Kidney (tissue), 14 donors: ENCODE results near the gene JCAD. TPM values are rescaled to one million over a fixed set of nuclear protein-coding genes. Genes with fewer than 3 reads are reported as not detected.

Experiments used
- DNase-seq, 5 donors: peaks; one replicate each; pipeline ENCODE4 v3.0.0-alpha.2; 2013 to 2020
- FAIRE-seq: peaks from 2 replicates; lab custom pipeline; 2012; peaks lifted over from hg19 to GRCh38; lab: Jason Lieb, UNC
- H3K27ac ChIP-seq, 2 donors: one replicate each; pipeline ENCODE4 v1.7.0; 2013; ENCODE audit warnings: low read depth in 2 of 2, low read length in 2 of 2, inconsistent platforms in 1 of 2
- H3K27me3 ChIP-seq: one replicate; pipeline ENCODE4 v1.7.1; 2013; ENCODE audit warnings: low read length, inconsistent platforms; ENCODE audit not compliant: control insufficient read depth, insufficient read depth
- H3K36me3 ChIP-seq, 3 donors: one replicate each; pipeline versions ENCODE4 v1.7.0 to v1.7.1; 2013; ENCODE audit warnings: low read length in 3 of 3, control low read depth in 1 of 3, inconsistent platforms in 1 of 3; ENCODE audit not compliant: insufficient read depth in 3 of 3, control insufficient read depth in 2 of 3
- H3K4me1 ChIP-seq, 3 donors: one replicate each; pipeline versions ENCODE4 v1.7.0 to v1.7.1; 2013; ENCODE audit warnings: low read length in 3 of 3, inconsistent platforms in 1 of 3, low read depth in 1 of 3; ENCODE audit not compliant: control insufficient read depth in 2 of 3, insufficient read depth in 2 of 3
- H3K4me3 ChIP-seq, 3 donors: one replicate each; pipeline versions ENCODE4 v1.7.0 to v1.8.1; 2013; ENCODE audit warnings: low read length in 3 of 3, control low read depth in 1 of 3, inconsistent platforms in 1 of 3
- H3K9ac ChIP-seq, 3 donors: one replicate each; pipeline versions ENCODE4 v1.7.0 to v1.7.1; 2013; ENCODE audit warnings: low read length in 3 of 3, control low read depth in 1 of 3, inconsistent platforms in 1 of 3
- H3K9me3 ChIP-seq, 3 donors: one replicate each; pipeline versions ENCODE4 v1.7.0 to v1.7.1; 2013; ENCODE audit warnings: low read length in 3 of 3, control low read depth in 1 of 3, inconsistent platforms in 1 of 3; ENCODE audit not compliant: control insufficient read depth in 2 of 3, insufficient read depth in 1 of 3
- CTCF ChIP-seq: IDR thresholded peaks from 3 replicates; pipeline ENCODE4 v1.5.1; 2012; ENCODE audit warnings: mild to moderate bottlenecking, moderate library complexity, borderline replicate concordance; ENCODE audit not compliant: insufficient read depth; ENCODE audit errors: extremely low read depth
- intact Hi-C: fragments of 100-400 bp; cut with DNase I; formaldehyde crosslinking; loops from one replicate; pipeline ENCODE4 v1.11.1; 2022
- polyA plus RNA-seq: library from polyadenylated mRNA; stranded (reverse); fragments of 350-450 nt; fragmentation: Illumina TruSeq; extraction: RNeasy Lipid Tissue Mini Kit (QIAGEN cat#74804); gene quantifications from one replicate; pipeline ENCODE4 v1.2.3, GENCODE V29; 2014; ENCODE audit warnings: low read depth, low replicate concordance; ENCODE audit not compliant: insufficient read depth
- total RNA-seq: library from RNA; stranded (reverse); fragmentation: NEBNext Ultra II Directional; extraction: Animal tissue kit (Norgen Biotek cat#: 25700); gene quantifications from one replicate; pipeline ENCODE4 v1.2.1, GENCODE V29; 2021
- donor health status: control.
- donor health status: control.
- donor health status: control.
- donor health status: control.
- donor health status: control.
- donor health status: DM: yes; HTN: yes; CAD: no.
- donor health status: Normal renal cell carcinoma (clear cell type).

The JCAD gene
- total and polyA plus RNA-seq, 2 donors from 2014 or later, result 15.7 to 27.1 TPM

GRCh38 chr10:30047430-30047829, 12.0 kb downstream of the JCAD start:
- no peak for TF ChIP-seq CTCF
- intact Hi-C loops, result no loop called here
- FAIRE-seq (no peak), DNase-seq (no peak)
- peaks cover 0 to under 1% (median 0%) of the 10 kb centered on the region in 3 donors for H3K4me1 ChIP-seq
- no peaks in the 10 kb centered on the region for H3K36me3 ChIP-seq
- H3K27me3 ChIP-seq, result no peaks in the 10 kb centered on the region
- no peak overlapping the region for H3K27ac ChIP-seq
- no peak overlapping the region for H3K4me3 ChIP-seq
- H3K9me3 ChIP-seq, result no peaks in the 10 kb centered on the region
- no peak overlapping the region for H3K9ac ChIP-seq

GRCh38 chr10:30046476-30046875, 12.9 kb downstream of the JCAD start:
- Histone ChIP-seq H3K27ac (no peak overlapping the region), H3K9me3 (no peaks in the 10 kb centered on the region), H3K36me3 (no peaks in the 10 kb centered on the region), H3K4me3 (no peak overlapping the region), H3K27me3 (no peaks in the 10 kb centered on the region), H3K9ac (no peak overlapping the region), H3K4me1 (peaks cover 0 to 2% (median 0%) of the 10 kb centered on the region in 3 donors)
- TF ChIP-seq CTCF, result no peak
- intact Hi-C loops, result no loop called here
- no peak for FAIRE-seq
- DNase-seq, result no peak

- Histone ChIP-seq H3K4me1 (peaks cover 0 to 2% (median 0%) of the 10 kb centered on the region in 3 donors), H3K27ac (no peak overlapping the region)
These were observed 13.4 kb downstream of the JCAD start for GRCh38 chr10:30045961-30046360.

More at GRCh38 chr10:30045961-30046360, 13.4 kb downstream of the JCAD start:
- intact Hi-C loops, result no loop called here
- DNase-seq, result no peak
- Histone ChIP-seq H3K4me3 (no peak overlapping the region), H3K9ac (no peak overlapping the region), H3K27me3 (no peaks in the 10 kb centered on the region), H3K36me3 (no peaks in the 10 kb centered on the region), H3K9me3 (no peaks in the 10 kb centered on the region)
- no peak for FAIRE-seq
- TF ChIP-seq CTCF, result no peak
